HG02852 (cell line): ENCODE results near the gene KCTD11.
"Not testable (repeated sequence)": the region's sequence is repeated elsewhere in the genome, so short reads cannot be mapped to it uniquely, and the experiment has no call there.

Experiments
- ATAC-seq: cut with Tn5 transposase; IDR thresholded peaks from one replicate; pipeline ENCODE4 v1.9.1; 2021; ENCODE audit warnings: mild to moderate bottlenecking, moderate library complexity; ENCODE audit not compliant: unreplicated experiment

Gene KCTD11

GRCh38 chr17:7343250-7343649, 8.7 kb upstream of the KCTD11 start:
- no peak for ATAC-seq

GRCh38 chr17:7346761-7347614, 5.0 kb upstream of the KCTD11 start:
- no peak for ATAC-seq

GRCh38 chr17:7347630-7348477, 4.1 kb upstream of the KCTD11 start:
- no peak for ATAC-seq

- ATAC-seq = no peak
Observed at GRCh38 chr17:7348478-7349242, 3.3 kb upstream of the KCTD11 start.

GRCh38 chr17:7352503-7352889, 534 bp downstream of the KCTD11 start:
- no peak for ATAC-seq

GRCh38 chr17:7352910-7353635, 1.1 kb downstream of the KCTD11 start:
- no peak for ATAC-seq

- no peak for ATAC-seq
Observed at GRCh38 chr17:7354262-7354843, 2.4 kb downstream of the KCTD11 start.

- no peak for ATAC-seq
Observed at GRCh38 chr17:7355053-7355452, 3.1 kb downstream of the KCTD11 start, which contains the start of gene TMEM95. Gene TMEM95 (plus strand): TSS chr17:7355156. CDS start chr17:7355205, 49 bp downstream.

GRCh38 chr17:7355573-7355972, 3.6 kb downstream of the KCTD11 start:
- no peak for ATAC-seq

GRCh38 chr17:7356072-7356549, 4.1 kb downstream of the KCTD11 start:
- no peak for ATAC-seq

GRCh38 chr17:7356756-7357155, 4.8 kb downstream of the KCTD11 start:
- no peak for ATAC-seq

- no peak for ATAC-seq
Observed at GRCh38 chr17:7357381-7357780, 5.4 kb downstream of the KCTD11 start.

- ATAC-seq = no peak
Observed at GRCh38 chr17:7361906-7362305, 9.9 kb downstream of the KCTD11 start.

GRCh38 chr17:7363311-7363710, 11.3 kb downstream of the KCTD11 start:
- no peak for ATAC-seq

- ATAC-seq = not testable (repeated sequence)
Observed at GRCh38 chr17:7365963-7366362, 14.0 kb downstream of the KCTD11 start.

- no peak for ATAC-seq
Observed at GRCh38 chr17:7367083-7367482, 15.1 kb downstream of the KCTD11 start.

GRCh38 chr17:7367918-7368598, 16.1 kb downstream of the KCTD11 start:
- ATAC-seq = no peak

GRCh38 chr17:7368599-7368994, 16.6 kb downstream of the KCTD11 start:
- ATAC-seq = not testable (repeated sequence)

GRCh38 chr17:7369825-7370224, 17.9 kb downstream of the KCTD11 start:
- ATAC-seq = no peak
